Measurements from ENCODE around the gene GPR160. TPM values are rescaled to one million over a fixed set of nuclear protein-coding genes. Genes with fewer than 3 reads are reported as not detected.

Gene GPR160
- total RNA-seq, 4 donors from 2014 or later = 93.5 to 195 (median 139) TPM

- Histone ChIP-seq H3K4me1 (peaks cover 0 to 65% (median 31%) of the 10 kb centered on the region in 4 donors), H3K36me3 (no peaks in the 10 kb centered on the region), H3K27me3 (peaks cover 10% of the 10 kb centered on the region), H3K27ac (peak overlapping the region in 3 of 4 donors; percentile 29 to 82 (median 81)), H3K4me3 (no peak overlapping the region), H3K9me3 (no peaks in the 10 kb centered on the region)
- intact Hi-C loops (cut with DNase I; ENCODE audit: low total_unique reads) = no loop called here
- WGBS, 2 donors (ENCODE audit: low coverage in 1 of 2) = 79% methylated on average over 7 of the region's 7 CpGs; no CpG with 5 or more reads in 1 of the 2 donors
- in situ Hi-C loops (cut with MboI; ENCODE audit: low pct_ligation_motif_present in 1 of 4, low pct_unique_long_range_greater_than_20kb in 1 of 4, low sequenced_read_pairs in 3 of 4) = no loop called here
- TF ChIP-seq POLR2AphosphoS5 (IDR thresholded peaks at IDR 0.05) = no peak
- no peak for TF ChIP-seq CTCF (IDR thresholded peaks at IDR 0.05)
- no peak for TF ChIP-seq EP300 (IDR thresholded peaks at IDR 0.05; ENCODE audit: low read depth)
- no peak for TF ChIP-seq POLR2A (IDR thresholded peaks at IDR 0.05)
- DNase-seq = no peak
Observed at GRCh38 chr3:170043506-170043905, 5.7 kb downstream of the GPR160 start.

GRCh38 chr3:170044271-170044670 is 6.5 kb downstream of the GPR160 start:
- WGBS, 2 donors (ENCODE audit: low coverage in 1 of 2) = 81 to 88% methylated on average over 3 to 8 of the region's 8 CpGs
- H3K4me3 ChIP-seq = no peak overlapping the region
- no peaks in the 10 kb centered on the region for H3K36me3 ChIP-seq
- no peak for TF ChIP-seq CTCF (IDR thresholded peaks at IDR 0.05)
- no peak for TF ChIP-seq POLR2AphosphoS5 (IDR thresholded peaks at IDR 0.05)
- TF ChIP-seq EP300 (IDR thresholded peaks at IDR 0.05; ENCODE audit: low read depth) = no peak
- TF ChIP-seq POLR2A (IDR thresholded peaks at IDR 0.05) = no peak
- in situ Hi-C loops (cut with MboI; ENCODE audit: low pct_ligation_motif_present in 1 of 4, low pct_unique_long_range_greater_than_20kb in 1 of 4, low sequenced_read_pairs in 3 of 4) = no loop called here
- no peaks in the 10 kb centered on the region for H3K9me3 ChIP-seq
- intact Hi-C loops (cut with DNase I; ENCODE audit: low total_unique reads) = no loop called here
- no peak for DNase-seq
- H3K4me1 ChIP-seq = peaks cover 0 to 66% (median 37%) of the 10 kb centered on the region in 4 donors
- peaks cover 3% of the 10 kb centered on the region for H3K27me3 ChIP-seq
- H3K27ac ChIP-seq = peak overlapping the region; percentile 78 to 88 (median 82)

GRCh38 chr3:170044795-170045244 is 7.0 kb downstream of the GPR160 start:
- H3K27ac ChIP-seq = peak overlapping the region; percentile 78 to 88 (median 82)
- H3K4me3 ChIP-seq = no peak overlapping the region
- in situ Hi-C loops (cut with MboI; ENCODE audit: low pct_ligation_motif_present in 1 of 4, low pct_unique_long_range_greater_than_20kb in 1 of 4, low sequenced_read_pairs in 3 of 4) (no loop called here), intact Hi-C loops (cut with DNase I; ENCODE audit: low total_unique reads) (no loop called here)
- DNase-seq = peak; percentile 49
- H3K27me3 ChIP-seq = no peaks in the 10 kb centered on the region
- H3K9me3 ChIP-seq = no peaks in the 10 kb centered on the region
- 23 to 31% methylated on average over 4 to 8 of the region's 8 CpGs for whole genome bisulfite sequencing, 2 donors (ENCODE audit: low coverage in 1 of 2)
- H3K4me1 ChIP-seq = peaks cover 0 to 71% (median 39%) of the 10 kb centered on the region in 4 donors
- no peaks in the 10 kb centered on the region for H3K36me3 ChIP-seq
- TF ChIP-seq POLR2A (IDR thresholded peaks at IDR 0.05) (peak; percentile 16), POLR2AphosphoS5 (IDR thresholded peaks at IDR 0.05) (peak in 1 of 3 donors; percentile 44), EP300 (IDR thresholded peaks at IDR 0.05; ENCODE audit: low read depth) (no peak)

GRCh38 chr3:170046269-170047132 is 8.7 kb downstream of the GPR160 start:
- Histone ChIP-seq H3K4me1 (peaks cover 0 to 72% (median 39%) of the 10 kb centered on the region in 4 donors), H3K36me3 (no peaks in the 10 kb centered on the region), H3K9me3 (no peaks in the 10 kb centered on the region), H3K4me3 (peak overlapping the region in 1 of 4 donors; percentile 15), H3K27me3 (no peaks in the 10 kb centered on the region), H3K27ac (peak overlapping the region; percentile 78 to 88 (median 82))
- intact Hi-C loops (cut with DNase I; ENCODE audit: low total_unique reads) = no loop called here
- WGBS, 2 donors (ENCODE audit: low coverage in 1 of 2) = 14 to 48% methylated on average over 1 to 5 of the region's 5 CpGs
- DNase-seq = no peak
- TF ChIP-seq POLR2AphosphoS5 (IDR thresholded peaks at IDR 0.05) (peak in 2 of 3 donors; percentile 39 to 54), CTCF (IDR thresholded peaks at IDR 0.05) (no peak)
- in situ Hi-C loops (cut with MboI; ENCODE audit: low pct_ligation_motif_present in 1 of 4, low pct_unique_long_range_greater_than_20kb in 1 of 4, low sequenced_read_pairs in 3 of 4) = no loop called here

Data from transverse colon (tissue), 4 donors.